Activated CD4-positive, alpha-beta T cell treated with anti-CD3 and anti-CD28 coated beads, Interleukin-2, amount 50 U/mL, for 24 hours (primary cell): ENCODE results near the gene METTL6.
"Not testable (repeated sequence)": the region's sequence is repeated elsewhere in the genome, so short reads cannot be mapped to it uniquely, and the experiment has no call there.

Experiments
- DNase-seq, 2 donors: peaks; one replicate each; pipeline ENCODE4 v3.0.0-alpha.2; 2020; ENCODE audit warnings: low read depth in 1 of 2, low spot score in 1 of 2

The METTL6 gene

DNA sequence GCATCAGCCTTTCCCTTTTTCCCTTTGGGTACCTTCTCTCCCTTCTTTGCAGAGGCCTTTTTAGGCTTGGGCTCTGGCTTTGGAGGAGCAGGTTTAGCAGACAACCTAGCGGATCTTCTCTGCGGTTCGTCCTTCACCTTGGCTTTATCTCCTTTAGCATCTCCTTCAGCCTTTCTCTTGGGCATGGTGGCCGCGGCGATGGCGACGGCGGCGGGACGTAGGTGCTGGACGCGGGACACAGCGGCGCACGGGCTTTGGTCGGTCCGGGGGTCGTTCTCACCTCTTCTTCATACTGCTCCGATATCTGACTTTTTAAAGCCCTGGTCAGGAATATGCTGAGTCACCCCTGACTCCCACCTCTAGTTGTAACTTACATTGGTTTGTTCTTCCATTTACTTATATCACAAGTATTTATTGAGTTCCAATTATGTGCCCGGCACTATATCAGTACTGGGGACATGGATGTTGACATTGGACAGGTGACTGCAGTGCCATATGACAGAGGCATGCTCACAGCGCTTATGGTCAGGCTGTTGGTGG, 51.8 kb downstream of the METTL6 start:
- DNase-seq, result no peak

DNA sequence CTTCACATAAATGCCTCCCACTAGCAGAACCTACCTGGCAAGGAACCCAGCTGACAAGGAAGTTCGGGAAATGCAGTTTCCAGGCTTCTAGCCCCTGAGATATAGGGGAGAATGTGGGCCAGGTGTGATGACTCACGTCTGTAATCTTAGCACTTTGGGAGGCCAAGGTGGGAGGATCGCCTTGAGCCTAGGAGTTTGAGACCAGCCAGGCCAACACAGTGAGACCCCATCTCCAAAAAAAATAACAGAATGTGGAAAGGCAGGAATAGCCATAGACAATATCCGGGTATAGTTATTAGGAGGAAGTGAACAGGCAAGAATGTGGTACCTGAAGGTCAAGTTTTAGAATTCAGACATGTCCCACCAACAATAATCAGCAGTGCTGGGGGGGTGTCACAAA, 54.4 kb downstream of the METTL6 start:
- no peak for DNase-seq

DNA sequence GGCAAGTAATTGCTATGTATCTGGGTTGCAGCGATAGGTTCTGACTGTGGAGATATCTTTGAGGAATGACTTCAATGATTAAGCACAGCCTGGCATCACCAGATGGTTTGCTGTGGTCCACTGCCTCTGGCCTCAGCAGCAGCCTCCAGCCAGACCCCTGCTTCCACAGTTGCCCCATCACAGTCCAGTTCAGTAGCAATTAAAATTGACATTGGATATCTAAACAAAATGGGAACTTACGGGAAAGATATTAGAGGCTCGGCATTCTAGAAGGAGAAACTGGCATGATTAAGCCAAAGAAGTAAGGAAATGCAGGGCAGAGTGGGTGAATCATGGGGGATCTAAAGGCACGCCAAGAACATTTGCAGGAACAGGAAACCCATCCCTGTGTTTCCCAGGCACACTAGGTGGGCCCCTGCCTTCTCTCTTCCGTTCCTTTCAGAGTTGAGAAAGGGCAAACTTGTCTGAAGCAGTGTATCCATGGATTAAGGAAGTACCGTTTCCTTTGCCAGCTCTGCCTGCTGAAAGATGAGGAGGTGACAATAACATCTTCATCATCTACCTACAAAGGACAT, 58.7 kb downstream of the METTL6 start:
- no peak for DNase-seq

DNA sequence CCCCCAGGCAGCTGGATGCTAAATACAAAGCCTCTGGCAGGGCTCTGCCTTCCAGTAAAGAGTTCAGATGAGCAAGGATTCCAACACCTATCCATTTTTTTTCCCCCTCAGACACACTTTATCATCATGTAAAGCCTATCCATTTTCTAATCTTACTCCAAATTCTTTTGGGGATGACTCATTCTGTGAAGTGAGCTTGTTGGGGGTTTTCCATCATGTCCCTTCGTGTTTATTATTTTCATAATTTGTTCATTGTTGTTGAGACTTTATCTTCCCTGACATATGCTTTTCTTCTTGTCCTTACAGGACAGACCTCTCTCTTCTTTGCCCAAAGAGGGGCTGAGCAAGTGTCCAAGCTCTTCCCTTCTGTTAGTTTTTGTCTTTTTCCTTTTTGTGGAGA, 60.3 kb downstream of the METTL6 start:
- DNase-seq, result no peak

DNA sequence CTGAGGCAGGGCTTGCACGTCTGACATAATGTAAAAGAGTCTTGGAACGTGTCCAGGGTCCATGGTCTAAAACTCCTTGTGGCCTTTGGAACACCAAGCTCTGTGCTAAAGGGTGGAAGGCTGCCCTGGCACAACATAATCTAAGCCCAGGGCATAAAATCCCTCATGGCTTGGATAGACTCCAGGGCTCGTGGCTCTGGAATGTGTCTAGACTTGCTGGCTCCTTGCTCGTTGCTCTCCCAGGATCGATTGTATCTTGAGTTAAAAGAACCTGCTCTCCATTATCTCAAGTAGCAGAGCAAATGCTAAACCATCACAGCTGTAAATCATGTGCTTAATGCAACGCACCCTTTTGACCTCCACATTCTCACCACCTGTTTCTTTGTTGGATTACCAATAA, 63.3 kb downstream of the METTL6 start:
- not testable (repeated sequence) for DNase-seq

DNA sequence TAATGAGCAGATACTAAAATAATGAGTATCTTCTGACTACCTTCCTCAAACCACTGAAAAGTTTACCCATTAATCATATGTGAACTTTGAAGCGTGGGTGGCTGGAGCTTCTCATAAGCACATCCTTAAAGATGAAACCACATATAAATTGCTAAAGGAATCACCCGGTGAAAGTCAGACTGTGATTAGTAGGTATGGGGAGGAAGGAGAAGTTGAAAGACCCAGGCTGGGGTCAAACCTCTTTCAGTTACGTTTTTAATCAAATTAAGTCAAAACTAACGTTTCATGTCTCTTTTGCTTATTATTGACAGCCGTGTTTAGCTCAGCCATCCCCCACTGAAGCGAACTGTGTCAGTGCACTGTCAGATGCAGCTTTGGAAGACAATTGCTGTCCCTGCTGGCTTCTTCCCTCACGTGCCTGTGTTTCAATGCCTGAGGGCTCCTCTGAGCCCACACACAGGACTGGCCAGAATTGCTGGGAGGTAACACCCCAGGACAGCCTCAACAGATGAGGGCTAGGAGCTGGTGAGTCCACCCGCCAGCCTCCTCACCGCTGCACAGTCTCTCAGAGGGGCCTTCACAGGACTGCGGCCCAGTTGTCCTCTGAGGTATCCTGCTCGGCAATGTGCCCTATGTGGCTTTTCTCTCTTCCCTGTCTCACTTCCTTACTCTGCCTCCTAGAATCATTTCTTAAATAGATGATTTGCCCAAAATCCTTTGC, 65.7 kb downstream of the METTL6 start:
- DNase-seq, result peak; percentile 29 to 68

DNA sequence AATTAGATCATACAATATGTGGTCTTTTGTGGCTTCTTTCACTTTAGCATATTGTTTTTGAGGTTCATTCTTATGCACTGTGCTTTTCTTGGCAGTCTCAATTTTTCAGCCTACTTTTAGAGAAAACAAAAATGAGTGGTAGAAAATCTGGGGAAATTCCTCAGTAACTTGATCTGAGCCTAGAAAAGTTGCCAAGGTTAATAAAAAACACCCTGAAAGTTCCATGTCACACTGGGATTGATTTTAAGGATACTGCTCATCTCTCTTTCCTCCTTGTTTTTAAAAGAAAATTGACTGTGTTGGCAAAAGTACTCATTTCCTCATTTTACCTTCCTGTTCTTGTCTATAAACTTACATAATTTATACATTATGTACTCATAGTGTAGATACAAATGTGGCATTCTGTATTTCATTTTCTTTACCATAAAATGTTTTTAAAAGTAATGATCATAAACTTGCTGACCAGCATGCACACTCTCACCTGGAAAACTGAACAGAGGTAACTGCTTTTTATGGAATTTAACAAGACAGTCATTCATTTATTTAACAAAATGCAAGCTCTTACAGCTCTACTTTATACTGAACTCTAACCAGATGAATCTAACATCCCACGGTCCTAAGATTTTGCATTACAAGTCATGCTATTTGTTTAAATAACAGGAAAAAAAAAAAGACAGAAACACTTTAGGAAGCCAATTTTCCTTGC, 66.4 kb downstream of the METTL6 start:
- no peak for DNase-seq
